ENCODE measurements around the gene TMEM132D. TPM values are rescaled to one million over a fixed set of nuclear protein-coding genes. Genes with fewer than 3 reads are reported as not detected.

Gene TMEM132D
- total and polyA plus RNA-seq, 2 donors from 2014 or later, result 0.13 TPM; not detected in 1

DNA sequence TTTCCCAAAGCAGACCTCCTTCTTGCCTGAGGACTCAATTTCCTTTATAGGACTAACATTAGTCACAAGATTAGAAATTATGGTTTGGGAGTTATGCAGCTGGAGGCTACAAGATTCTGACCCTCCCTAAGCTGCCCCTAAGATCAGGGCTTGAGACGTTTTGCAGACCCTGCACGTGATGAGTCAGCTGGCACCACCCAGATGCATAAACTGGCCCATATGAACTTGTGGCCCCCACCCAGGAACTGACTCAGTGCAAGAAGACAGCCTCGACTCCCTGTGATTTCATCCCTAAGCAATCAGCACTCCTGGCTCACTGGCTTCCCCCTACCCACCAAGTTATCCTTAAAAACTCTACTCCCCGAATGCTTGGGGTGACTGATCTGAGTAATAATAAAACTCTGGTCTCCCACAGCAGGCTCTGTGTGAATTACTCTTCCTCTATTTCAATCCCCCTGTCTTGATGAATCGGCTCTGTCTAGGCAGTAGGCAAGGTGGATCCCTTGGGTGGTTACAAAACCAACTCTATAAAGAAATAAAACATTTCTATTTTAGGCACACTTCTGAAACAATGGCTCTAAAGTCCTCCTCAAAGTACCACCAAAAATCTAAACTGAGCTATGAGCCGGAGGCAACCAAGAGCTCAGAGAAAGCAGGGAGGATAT lies 233.4 kb downstream of the TMEM132D start:
- TF ChIP-seq, protein P1, sequence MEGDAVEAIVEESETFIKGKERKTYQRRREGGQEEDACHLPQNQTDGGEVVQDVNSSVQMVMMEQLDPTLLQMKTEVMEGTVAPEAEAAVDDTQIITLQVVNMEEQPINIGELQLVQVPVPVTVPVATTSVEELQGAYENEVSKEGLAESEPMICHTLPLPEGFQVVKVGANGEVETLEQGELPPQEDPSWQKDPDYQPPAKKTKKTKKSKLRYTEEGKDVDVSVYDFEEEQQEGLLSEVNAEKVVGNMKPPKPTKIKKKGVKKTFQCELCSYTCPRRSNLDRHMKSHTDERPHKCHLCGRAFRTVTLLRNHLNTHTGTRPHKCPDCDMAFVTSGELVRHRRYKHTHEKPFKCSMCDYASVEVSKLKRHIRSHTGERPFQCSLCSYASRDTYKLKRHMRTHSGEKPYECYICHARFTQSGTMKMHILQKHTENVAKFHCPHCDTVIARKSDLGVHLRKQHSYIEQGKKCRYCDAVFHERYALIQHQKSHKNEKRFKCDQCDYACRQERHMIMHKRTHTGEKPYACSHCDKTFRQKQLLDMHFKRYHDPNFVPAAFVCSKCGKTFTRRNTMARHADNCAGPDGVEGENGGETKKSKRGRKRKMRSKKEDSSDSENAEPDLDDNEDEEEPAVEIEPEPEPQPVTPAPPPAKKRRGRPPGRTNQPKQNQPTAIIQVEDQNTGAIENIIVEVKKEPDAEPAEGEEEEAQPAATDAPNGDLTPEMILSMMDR (IDR thresholded peaks at IDR 0.05; ENCODE audit: borderline replicate concordance, extremely low read depth, insufficient read depth), result no peak
- DNase-seq, result no peak
- intact Hi-C loops (cut with DNase I), result no loop called here
- no peaks in the 10 kb centered on the region for H3K9me3 ChIP-seq (ENCODE audit: control insufficient read depth in 2 of 3, insufficient read depth in 1 of 3, low read length in 3 of 3)
- no peak overlapping the region for H3K27ac ChIP-seq (ENCODE audit: low read depth in 2 of 2, low read length in 2 of 2)
- no peaks in the 10 kb centered on the region for H3K27me3 ChIP-seq (ENCODE audit: control insufficient read depth, insufficient read depth, low read length)
- H3K4me1 ChIP-seq (ENCODE audit: control insufficient read depth in 2 of 3, insufficient read depth in 2 of 3, low read depth in 1 of 3, low read length in 3 of 3), result no peaks in the 10 kb centered on the region
- FAIRE-seq, result no peak
- H3K36me3 ChIP-seq (ENCODE audit: control insufficient read depth in 2 of 3, insufficient read depth in 3 of 3, low read length in 3 of 3), result no peaks in the 10 kb centered on the region
- no peak overlapping the region for H3K4me3 ChIP-seq (ENCODE audit: low read length in 3 of 3)
- H3K9ac ChIP-seq (ENCODE audit: low read length in 3 of 3), result no peak overlapping the region

DNA sequence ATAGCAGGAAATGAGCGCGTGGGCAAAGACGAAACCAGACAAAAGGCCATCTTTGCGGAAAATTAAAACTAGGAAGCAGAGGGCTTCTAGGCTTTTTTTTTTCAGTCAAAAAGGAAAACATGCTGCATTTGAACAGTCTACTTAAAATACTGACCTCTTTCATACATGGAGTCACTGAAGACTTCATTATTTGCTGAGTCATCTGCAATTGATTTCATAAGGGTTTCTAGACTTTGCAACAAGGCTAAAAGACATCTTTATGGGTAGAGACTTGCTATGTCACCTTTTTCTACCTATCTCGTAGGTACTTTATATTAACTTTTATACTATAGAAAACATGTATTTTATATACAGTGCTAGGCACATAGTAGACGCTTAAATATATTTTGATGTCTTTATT lies 238.4 kb downstream of the TMEM132D start:
- no peaks in the 10 kb centered on the region for H3K4me1 ChIP-seq (ENCODE audit: control insufficient read depth in 2 of 3, insufficient read depth in 2 of 3, low read depth in 1 of 3, low read length in 3 of 3)
- TF ChIP-seq, protein P1 (IDR thresholded peaks at IDR 0.05; ENCODE audit: borderline replicate concordance, extremely low read depth, insufficient read depth), result no peak
- H3K4me3 ChIP-seq (ENCODE audit: low read length in 3 of 3), result no peak overlapping the region
- intact Hi-C loops (cut with DNase I), result no loop called here
- H3K27ac ChIP-seq (ENCODE audit: low read depth in 2 of 2, low read length in 2 of 2), result no peak overlapping the region
- FAIRE-seq, result no peak
- no peak for DNase-seq
- H3K9me3 ChIP-seq (ENCODE audit: control insufficient read depth in 2 of 3, insufficient read depth in 1 of 3, low read length in 3 of 3), result no peaks in the 10 kb centered on the region
- H3K27me3 ChIP-seq (ENCODE audit: control insufficient read depth, insufficient read depth, low read length), result no peaks in the 10 kb centered on the region
- H3K9ac ChIP-seq (ENCODE audit: low read length in 3 of 3), result no peak overlapping the region
- no peaks in the 10 kb centered on the region for H3K36me3 ChIP-seq (ENCODE audit: control insufficient read depth in 2 of 3, insufficient read depth in 3 of 3, low read length in 3 of 3)

DNA sequence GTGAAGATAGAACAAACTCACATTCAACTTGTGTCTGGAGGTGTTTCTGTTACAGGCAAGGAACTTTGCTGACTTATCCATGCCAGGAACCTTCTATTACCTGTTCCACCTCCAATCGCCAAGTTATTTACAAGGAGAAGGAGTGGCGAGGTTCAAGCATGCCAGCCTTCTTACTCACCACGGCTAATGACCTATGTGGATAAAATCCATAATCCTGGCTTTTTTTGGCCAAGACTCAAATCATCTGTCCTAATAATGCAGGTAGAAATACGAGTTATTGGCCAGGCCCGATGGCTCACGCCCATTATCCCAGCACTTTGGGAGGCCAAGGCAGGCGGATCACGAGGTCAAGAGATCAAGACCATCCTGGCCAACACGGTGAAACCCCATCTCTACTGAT lies 241.6 kb downstream of the TMEM132D start:
- intact Hi-C loops (cut with DNase I), result no loop called here
- H3K27me3 ChIP-seq (ENCODE audit: control insufficient read depth, insufficient read depth, low read length), result no peaks in the 10 kb centered on the region
- no peaks in the 10 kb centered on the region for H3K4me1 ChIP-seq (ENCODE audit: control insufficient read depth in 2 of 3, insufficient read depth in 2 of 3, low read depth in 1 of 3, low read length in 3 of 3)
- no peak overlapping the region for H3K9ac ChIP-seq (ENCODE audit: low read length in 3 of 3)
- TF ChIP-seq, protein P1 (IDR thresholded peaks at IDR 0.05; ENCODE audit: borderline replicate concordance, extremely low read depth, insufficient read depth), result no peak
- DNase-seq, result no peak
- H3K9me3 ChIP-seq (ENCODE audit: control insufficient read depth in 2 of 3, insufficient read depth in 1 of 3, low read length in 3 of 3), result no peaks in the 10 kb centered on the region
- no peak overlapping the region for H3K27ac ChIP-seq (ENCODE audit: low read depth in 2 of 2, low read length in 2 of 2)
- no peaks in the 10 kb centered on the region for H3K36me3 ChIP-seq (ENCODE audit: control insufficient read depth in 2 of 3, insufficient read depth in 3 of 3, low read length in 3 of 3)
- H3K4me3 ChIP-seq (ENCODE audit: low read length in 3 of 3), result no peak overlapping the region
- FAIRE-seq, result no peak

DNA sequence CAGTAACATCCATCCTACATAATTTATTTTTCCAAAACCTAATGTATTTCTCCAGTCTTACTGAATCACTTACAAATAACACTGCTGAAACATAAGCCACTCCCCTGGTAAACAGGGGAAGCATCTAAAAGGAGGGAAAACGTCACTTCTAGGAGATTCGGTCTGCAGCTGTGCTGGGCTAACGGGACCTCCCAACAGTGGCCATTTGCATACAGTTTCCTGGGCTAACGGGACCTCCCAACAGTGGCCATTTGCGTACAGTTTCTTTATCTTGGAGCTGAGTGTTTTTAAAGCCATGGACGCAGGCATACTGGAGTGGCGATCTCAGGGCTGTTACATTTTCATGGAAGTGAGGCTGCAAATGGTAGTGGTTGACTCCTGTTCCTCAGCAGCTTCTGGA lies 242.9 kb downstream of the TMEM132D start:
- Histone ChIP-seq H3K4me3 (ENCODE audit: low read length in 3 of 3) (no peak overlapping the region), H3K27me3 (ENCODE audit: control insufficient read depth, insufficient read depth, low read length) (no peaks in the 10 kb centered on the region), H3K9ac (ENCODE audit: low read length in 3 of 3) (no peak overlapping the region), H3K4me1 (ENCODE audit: control insufficient read depth in 2 of 3, insufficient read depth in 2 of 3, low read depth in 1 of 3, low read length in 3 of 3) (no peaks in the 10 kb centered on the region), H3K9me3 (ENCODE audit: control insufficient read depth in 2 of 3, insufficient read depth in 1 of 3, low read length in 3 of 3) (no peaks in the 10 kb centered on the region), H3K36me3 (ENCODE audit: control insufficient read depth in 2 of 3, insufficient read depth in 3 of 3, low read length in 3 of 3) (no peaks in the 10 kb centered on the region), H3K27ac (ENCODE audit: low read depth in 2 of 2, low read length in 2 of 2) (no peak overlapping the region)
- DNase-seq, result no peak
- FAIRE-seq, result no peak
- TF ChIP-seq, protein P1 (IDR thresholded peaks at IDR 0.05; ENCODE audit: borderline replicate concordance, extremely low read depth, insufficient read depth), result no peak
- intact Hi-C loops (cut with DNase I), result no loop called here

Data from kidney (tissue), 14 donors.